Activated CD4-positive, alpha-beta T cell treated with anti-CD3 and anti-CD28 coated beads for 4 hours (primary cell): ENCODE data around the gene FBXO7.

Source experiments
- DNase-seq, 2 donors: peaks; one replicate each; pipeline ENCODE4 v3.0.0-alpha.2; 2020

Gene FBXO7

GRCh38 chr22:32533265-32534111 lies 58.9 kb downstream of the FBXO7 start:
- DNase-seq: no peak

GRCh38 chr22:32534252-32535235 lies 59.9 kb downstream of the FBXO7 start:
- no peak for DNase-seq

DNA sequence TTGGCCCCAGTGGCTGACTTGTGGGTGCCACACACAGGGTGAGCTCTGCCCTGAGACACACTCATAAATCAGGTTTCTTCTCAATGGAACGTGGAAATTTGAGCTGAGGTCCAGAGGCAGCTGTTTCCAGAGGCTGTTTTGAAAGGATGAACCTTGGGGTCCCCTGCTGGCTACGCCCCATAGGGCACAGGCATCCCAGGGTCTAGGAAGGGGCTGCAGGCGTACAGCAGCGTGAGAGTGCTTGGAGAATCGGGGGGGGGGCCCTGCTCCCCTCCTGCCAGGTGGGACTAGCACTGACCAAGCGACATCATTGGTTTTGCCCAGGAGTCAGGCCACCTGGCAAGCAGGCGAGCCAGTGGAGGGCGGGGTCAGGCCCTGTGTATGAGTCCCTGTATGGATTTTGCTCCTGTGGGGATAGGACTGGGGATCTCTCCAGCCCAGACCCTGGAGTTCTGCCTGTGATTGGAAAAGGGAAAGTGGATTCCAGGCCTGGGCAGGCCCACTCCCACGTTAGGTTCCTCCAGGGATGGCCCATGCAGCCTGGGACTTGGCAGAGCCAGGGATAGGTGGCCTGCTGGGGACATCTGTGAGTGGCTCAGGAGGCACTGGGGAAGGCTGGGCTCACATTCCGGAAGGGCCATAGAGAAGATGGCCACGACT lies 61.0 kb downstream of the FBXO7 start:
- no peak for DNase-seq

DNA sequence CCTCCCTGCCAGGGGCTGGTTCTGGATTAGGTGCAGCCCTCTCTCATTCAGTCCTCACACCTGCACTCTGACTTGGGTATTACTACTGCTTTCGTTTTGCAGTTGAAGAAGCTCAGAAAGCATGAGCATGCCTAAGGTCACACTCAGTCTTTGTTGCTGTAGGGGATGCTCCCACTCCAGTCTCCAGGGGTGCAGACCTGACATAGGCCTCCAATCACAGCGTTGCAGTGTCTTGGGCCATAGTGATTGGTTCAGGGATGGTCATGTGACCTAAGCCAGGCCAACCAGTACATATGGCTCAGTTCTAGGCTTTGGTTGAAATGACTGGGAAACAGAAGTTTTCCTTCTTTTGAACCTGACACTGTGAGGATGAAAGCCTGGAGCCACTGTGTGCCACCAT lies 61.7 kb downstream of the FBXO7 start:
- no peak for DNase-seq

- DNase-seq: no peak
These were observed 63.9 kb downstream of the FBXO7 start for GRCh38 chr22:32538521-32538920.

- no peak for DNase-seq
These were observed 65.2 kb downstream of the FBXO7 start for GRCh38 chr22:32539631-32540421.

DNA sequence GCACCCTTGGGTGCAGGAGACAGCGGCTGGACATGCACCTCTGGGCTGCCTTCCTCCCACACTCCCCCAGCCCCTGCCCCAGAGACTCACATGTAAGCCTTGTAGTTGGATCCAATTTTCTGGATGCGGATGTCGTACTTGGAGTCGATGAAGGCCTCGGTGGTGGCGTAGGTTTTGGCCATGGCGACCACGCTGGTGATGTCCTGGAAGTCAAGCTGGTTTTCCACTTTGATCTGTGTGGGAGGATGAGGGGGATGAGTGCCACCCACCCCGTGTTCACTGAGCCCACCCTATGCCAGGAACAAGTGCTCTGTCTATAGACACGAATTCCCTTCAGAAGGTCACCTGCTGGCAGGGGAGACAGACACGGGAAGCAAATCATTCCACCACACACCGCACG lies 66.9 kb downstream of the FBXO7 start:
- DNase-seq: no peak

DNA sequence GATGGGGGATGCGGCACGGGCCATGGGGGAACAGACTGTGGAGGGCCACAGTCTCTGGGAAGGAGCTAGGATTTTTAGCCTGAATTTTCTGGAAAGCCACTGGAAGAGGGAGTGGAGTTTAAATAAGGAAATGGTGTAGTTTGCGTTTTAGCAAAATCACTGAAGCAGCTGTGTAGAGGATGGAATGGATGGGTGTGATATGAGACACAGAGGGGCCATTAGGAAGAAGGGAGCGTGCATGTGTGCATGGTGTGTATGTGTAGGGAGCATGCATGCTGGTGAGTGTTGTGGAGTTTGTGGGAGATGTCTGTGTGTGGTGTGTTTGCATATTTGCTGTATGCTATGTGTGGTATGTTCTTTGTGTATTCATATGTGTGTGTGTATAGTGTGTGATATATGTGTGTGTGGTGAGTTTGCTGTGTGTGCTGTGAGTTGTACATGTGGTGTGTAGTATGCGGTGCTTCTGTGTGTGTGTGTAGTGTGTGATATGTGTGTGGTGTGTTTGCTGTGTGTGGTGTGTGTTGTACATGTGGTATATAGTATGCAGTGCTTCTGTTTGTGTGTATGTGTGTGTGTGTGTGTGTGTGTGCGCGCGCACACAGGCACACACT lies 67.6 kb downstream of the FBXO7 start:
- DNase-seq: no peak

DNA sequence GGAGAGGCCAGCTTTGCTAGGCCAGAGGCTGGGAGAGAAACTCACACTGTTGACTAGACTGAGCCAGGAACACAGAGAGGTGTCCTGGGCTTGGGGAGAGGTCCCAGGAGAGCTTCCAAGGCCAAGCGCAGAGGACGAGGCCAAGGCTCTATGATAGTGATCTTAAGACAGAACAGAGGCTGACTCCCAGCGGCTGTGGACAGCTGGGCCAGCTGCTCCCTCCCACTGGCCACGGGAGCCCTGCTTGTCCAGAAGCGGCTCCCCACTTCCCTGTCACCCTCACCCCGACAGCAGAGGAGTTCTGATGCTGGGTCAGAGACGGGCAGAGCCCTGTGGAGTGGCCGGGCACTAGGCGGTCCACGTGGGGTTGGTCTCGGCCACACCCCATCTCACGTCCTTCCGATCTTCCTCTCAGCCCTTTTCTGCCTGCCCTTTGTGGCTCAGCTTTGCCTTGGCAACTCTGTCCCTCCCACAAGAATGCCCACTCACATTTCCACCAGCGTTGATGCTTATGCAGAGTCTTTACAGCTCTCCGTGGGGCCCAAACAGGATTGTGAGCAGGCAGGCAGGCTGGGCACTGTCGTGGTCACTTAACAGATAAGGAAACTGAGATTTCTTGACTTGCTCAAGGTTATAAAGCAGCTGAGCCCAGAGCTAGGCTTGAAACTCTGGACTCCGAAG lies 68.2 kb downstream of the FBXO7 start:
- DNase-seq: no peak

GRCh38 chr22:32544953-32545558 lies 70.4 kb downstream of the FBXO7 start:
- no peak for DNase-seq

- DNase-seq: no peak
These were observed 71.2 kb downstream of the FBXO7 start for GRCh38 chr22:32545801-32546200.

- no peak for DNase-seq
These were observed 71.9 kb downstream of the FBXO7 start for GRCh38 chr22:32546496-32546895.

DNA sequence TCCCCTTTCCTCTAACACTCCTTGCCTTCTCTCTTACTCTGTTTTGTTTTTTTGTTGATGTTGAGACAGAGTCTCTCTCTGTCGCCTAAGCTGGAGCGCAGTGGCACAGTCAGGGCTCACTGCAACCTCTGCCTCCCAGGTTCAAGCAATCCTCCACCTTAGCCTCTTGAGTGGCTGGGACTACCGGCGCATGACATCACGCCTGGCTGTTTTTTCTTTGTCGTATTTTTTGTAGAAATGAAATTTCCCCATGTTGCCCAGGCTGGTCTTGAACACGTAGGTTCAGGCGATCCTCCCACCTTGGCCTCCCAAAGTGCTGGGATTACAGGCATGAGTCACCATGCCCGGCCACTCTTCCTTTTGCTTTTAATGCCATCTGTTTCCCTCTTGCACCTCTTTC lies 72.3 kb downstream of the FBXO7 start:
- no peak for DNase-seq

DNA sequence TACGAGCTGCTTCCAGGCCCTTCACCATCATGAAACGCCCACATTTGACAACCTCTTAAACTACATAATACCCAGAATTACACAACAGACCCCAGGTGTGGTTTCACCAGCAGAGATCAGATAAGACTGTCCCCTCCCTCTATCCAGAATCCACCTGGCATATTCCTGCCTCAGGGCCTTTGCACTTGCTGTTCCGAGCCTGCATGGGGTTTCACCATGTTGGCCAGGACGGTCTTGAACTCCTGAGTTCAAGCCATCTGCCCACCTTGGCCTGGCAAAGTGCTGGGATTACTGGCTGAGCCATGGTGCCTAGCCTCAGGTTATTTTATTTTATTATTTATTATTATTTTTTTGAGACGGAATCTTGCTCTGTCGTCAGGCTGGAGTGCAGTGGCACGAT lies 73.4 kb downstream of the FBXO7 start:
- no peak for DNase-seq
